SK-N-SH treated with all-trans-retinoic acid at 6 μM for 48 hours (cell line): ENCODE results near the gene DIP2C.

Source experiments
- CREB5 ChIP-seq: fragments of 250-450 bp; sonication (Bioruptor Pico); IDR thresholded peaks from 2 replicates; pipeline ENCODE4 v1.5.1; 2020; ENCODE audit warnings: low read depth, mild to moderate bottlenecking, moderate library complexity
- CSRNP3 ChIP-seq: fragments of 250-450 bp; sonication (Bioruptor Pico); IDR thresholded peaks from 2 replicates; pipeline ENCODE4 v1.5.1; 2021; ENCODE audit warnings: mild to moderate bottlenecking, moderate library complexity
- ESRRG ChIP-seq: fragments of 250-450 bp; sonication (Bioruptor Pico); IDR thresholded peaks from 2 replicates; pipeline ENCODE4 v1.6.1; 2021; ENCODE audit warnings: mild to moderate bottlenecking
- PATZ1 ChIP-seq: fragments of 250-450 bp; sonication (Bioruptor Pico); IDR thresholded peaks from 2 replicates; pipeline ENCODE4 v1.8.0; 2020; ENCODE audit warnings: mild to moderate bottlenecking, moderate library complexity, borderline replicate concordance
- POU6F1 ChIP-seq: fragments of 250-450 bp; sonication (Bioruptor Pico); IDR thresholded peaks from 2 replicates; pipeline ENCODE4 v1.8.0; 2021; ENCODE audit warnings: low read depth, mild to moderate bottlenecking, moderate library complexity, borderline replicate concordance
- RARB ChIP-seq: fragments of 250-450 bp; sonication (Bioruptor Pico); IDR thresholded peaks from 2 replicates; pipeline ENCODE4 v1.8.0; 2021; ENCODE audit warnings: mild to moderate bottlenecking, moderate library complexity

GRCh38 chr10:501596-501995, 187.9 kb downstream of the DIP2C start:
- no peak for TF ChIP-seq RARB (CRISPR knock-in tag)
- TF ChIP-seq CSRNP3: no peak
- no peak for TF ChIP-seq PATZ1 (CRISPR knock-in tag)
- no peak for TF ChIP-seq ESRRG (CRISPR knock-in tag)
- no peak for TF ChIP-seq CREB5 (CRISPR knock-in tag)
- no peak for TF ChIP-seq POU6F1 (CRISPR knock-in tag)
